Prostate gland (tissue), 2 donors: ENCODE measurements around the gene PAN3.

Experiments used
- POLR2AphosphoS5 ChIP-seq: sonication (generic); formaldehyde crosslinking; IDR thresholded peaks from one replicate; pipeline ENCODE4 v1.6.1; 2017; ENCODE audit warnings: antibody characterized with exemption
- TF ChIP-seq, protein P1 (sequence below), 4 experiments: fragments of 200-600 bp in 2 of 4; fragments of 450-650 bp in 2 of 4; sonication (generic) in 2 of 4; IDR thresholded peaks; 1 replicate in 3 of 4; 2 replicates in 1 of 4; pipeline ENCODE4 v1.5.1; 2016 to 2019; ENCODE audit warnings: antibody characterized with exemption in 4 of 4, mild to moderate bottlenecking in 2 of 4, moderate library complexity in 2 of 4

DNA sequence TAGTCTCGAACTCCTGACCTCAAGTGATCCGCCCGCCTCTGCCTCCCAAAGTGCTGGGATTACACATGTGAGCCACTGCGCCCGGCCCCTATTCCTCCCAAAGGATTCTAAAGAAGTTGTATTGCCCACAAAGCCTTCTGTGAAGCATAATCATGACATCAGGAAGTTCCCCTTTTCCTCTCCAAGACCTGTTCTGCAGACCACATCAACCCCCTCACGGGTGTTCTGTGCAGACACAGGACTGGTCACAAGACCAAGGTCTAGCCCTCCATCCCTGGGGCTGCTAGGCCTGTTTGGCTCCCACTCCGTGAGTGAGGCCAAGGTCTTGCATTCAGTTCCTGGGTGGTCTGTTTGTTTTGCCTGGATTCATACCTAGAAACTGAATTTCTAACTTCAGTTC is 178.5 kb downstream of the PAN3 start:
- TF ChIP-seq, protein P1, sequence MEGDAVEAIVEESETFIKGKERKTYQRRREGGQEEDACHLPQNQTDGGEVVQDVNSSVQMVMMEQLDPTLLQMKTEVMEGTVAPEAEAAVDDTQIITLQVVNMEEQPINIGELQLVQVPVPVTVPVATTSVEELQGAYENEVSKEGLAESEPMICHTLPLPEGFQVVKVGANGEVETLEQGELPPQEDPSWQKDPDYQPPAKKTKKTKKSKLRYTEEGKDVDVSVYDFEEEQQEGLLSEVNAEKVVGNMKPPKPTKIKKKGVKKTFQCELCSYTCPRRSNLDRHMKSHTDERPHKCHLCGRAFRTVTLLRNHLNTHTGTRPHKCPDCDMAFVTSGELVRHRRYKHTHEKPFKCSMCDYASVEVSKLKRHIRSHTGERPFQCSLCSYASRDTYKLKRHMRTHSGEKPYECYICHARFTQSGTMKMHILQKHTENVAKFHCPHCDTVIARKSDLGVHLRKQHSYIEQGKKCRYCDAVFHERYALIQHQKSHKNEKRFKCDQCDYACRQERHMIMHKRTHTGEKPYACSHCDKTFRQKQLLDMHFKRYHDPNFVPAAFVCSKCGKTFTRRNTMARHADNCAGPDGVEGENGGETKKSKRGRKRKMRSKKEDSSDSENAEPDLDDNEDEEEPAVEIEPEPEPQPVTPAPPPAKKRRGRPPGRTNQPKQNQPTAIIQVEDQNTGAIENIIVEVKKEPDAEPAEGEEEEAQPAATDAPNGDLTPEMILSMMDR (IDR thresholded peaks at IDR 0.05), result no peak
- TF ChIP-seq POLR2AphosphoS5, result no peak
